ENCODE data around the gene LCE2B. TPM values are rescaled to one million over a fixed set of nuclear protein-coding genes. Genes with fewer than 3 reads are reported as not detected.
"Not testable (repeated sequence)": the region's sequence is repeated elsewhere in the genome, so short reads cannot be mapped to it uniquely, and the experiment has no call there.

Gene LCE2B
- total RNA-seq, 1 experiment from 2014 or later: not detected

DNA sequence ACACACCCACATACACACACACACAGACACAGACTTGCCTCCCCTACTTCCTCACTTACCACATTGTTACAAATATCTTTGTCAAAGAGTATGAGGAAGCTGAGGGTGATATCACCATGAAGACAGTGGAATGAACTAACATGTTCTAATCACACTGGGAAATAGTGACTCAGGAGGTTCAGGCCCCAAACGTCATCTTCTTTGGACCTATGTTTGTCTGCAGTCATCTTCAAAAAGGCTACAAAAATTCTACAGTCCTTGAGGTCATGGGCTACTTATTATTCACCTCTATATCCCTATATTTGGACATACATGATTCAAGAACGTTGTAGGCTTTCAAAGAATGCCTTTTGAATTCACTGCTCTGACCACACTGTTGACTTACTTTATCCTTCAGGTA lies 12.9 kb upstream of the LCE2B start:
- CTCF ChIA-PET: no interaction called here
- no TSS peak for BruUV-seq (replicated peaks)
- in situ Hi-C loops (cut with HindIII; ENCODE audit: low pct_unique_long_range_greater_than_20kb, low sequenced_read_pairs): no loop called here
- intact Hi-C loops (cut with micrococcal nuclease; ENCODE audit: unreplicated experiment): no loop called here
- POLR2A ChIA-PET: no interaction called here
- Histone ChIP-seq H3K9me3 (ENCODE audit: control insufficient read depth, insufficient read depth, low read depth, low read length) (no peaks in the 10 kb centered on the region), H3K27ac (ENCODE audit: low read length) (no peak overlapping the region), H3K4me3 (ENCODE audit: low read depth in 2 of 2, low read length in 2 of 2) (no peak overlapping the region), H3K4me1 (ENCODE audit: control insufficient read depth, insufficient read depth, low read length) (no peaks in the 10 kb centered on the region), H3K27me3 (ENCODE audit: control insufficient read depth, insufficient read depth, low read length) (0 out of 2 replicates have a peak, but pooled peaks cover 4% of the 10 kb centered on the region), H3K36me3 (ENCODE audit: control insufficient read depth, insufficient read depth, low read length) (no peaks in the 10 kb centered on the region)
- ATAC-seq: no peak
- no peak for DNase-seq (ENCODE audit: low read depth, low spot score)
- TF ChIP-seq, protein P1, sequence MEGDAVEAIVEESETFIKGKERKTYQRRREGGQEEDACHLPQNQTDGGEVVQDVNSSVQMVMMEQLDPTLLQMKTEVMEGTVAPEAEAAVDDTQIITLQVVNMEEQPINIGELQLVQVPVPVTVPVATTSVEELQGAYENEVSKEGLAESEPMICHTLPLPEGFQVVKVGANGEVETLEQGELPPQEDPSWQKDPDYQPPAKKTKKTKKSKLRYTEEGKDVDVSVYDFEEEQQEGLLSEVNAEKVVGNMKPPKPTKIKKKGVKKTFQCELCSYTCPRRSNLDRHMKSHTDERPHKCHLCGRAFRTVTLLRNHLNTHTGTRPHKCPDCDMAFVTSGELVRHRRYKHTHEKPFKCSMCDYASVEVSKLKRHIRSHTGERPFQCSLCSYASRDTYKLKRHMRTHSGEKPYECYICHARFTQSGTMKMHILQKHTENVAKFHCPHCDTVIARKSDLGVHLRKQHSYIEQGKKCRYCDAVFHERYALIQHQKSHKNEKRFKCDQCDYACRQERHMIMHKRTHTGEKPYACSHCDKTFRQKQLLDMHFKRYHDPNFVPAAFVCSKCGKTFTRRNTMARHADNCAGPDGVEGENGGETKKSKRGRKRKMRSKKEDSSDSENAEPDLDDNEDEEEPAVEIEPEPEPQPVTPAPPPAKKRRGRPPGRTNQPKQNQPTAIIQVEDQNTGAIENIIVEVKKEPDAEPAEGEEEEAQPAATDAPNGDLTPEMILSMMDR (IDR thresholded peaks at IDR 0.05): no peak
- TF ChIP-seq POLR2AphosphoS5 (IDR thresholded peaks at IDR 0.05; ENCODE audit: low read depth, low read length) (no peak), TCF7L2 (IDR thresholded peaks at IDR 0.05; ENCODE audit: low read depth, low read length) (no peak), SIN3A (IDR thresholded peaks at IDR 0.05; ENCODE audit: borderline replicate concordance, insufficient read depth, low read depth, low read length) (no peak)
- TF ChIP-seq, protein P2, sequence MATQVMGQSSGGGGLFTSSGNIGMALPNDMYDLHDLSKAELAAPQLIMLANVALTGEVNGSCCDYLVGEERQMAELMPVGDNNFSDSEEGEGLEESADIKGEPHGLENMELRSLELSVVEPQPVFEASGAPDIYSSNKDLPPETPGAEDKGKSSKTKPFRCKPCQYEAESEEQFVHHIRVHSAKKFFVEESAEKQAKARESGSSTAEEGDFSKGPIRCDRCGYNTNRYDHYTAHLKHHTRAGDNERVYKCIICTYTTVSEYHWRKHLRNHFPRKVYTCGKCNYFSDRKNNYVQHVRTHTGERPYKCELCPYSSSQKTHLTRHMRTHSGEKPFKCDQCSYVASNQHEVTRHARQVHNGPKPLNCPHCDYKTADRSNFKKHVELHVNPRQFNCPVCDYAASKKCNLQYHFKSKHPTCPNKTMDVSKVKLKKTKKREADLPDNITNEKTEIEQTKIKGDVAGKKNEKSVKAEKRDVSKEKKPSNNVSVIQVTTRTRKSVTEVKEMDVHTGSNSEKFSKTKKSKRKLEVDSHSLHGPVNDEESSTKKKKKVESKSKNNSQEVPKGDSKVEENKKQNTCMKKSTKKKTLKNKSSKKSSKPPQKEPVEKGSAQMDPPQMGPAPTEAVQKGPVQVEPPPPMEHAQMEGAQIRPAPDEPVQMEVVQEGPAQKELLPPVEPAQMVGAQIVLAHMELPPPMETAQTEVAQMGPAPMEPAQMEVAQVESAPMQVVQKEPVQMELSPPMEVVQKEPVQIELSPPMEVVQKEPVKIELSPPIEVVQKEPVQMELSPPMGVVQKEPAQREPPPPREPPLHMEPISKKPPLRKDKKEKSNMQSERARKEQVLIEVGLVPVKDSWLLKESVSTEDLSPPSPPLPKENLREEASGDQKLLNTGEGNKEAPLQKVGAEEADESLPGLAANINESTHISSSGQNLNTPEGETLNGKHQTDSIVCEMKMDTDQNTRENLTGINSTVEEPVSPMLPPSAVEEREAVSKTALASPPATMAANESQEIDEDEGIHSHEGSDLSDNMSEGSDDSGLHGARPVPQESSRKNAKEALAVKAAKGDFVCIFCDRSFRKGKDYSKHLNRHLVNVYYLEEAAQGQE (IDR thresholded peaks at IDR 0.05; ENCODE audit: insufficient read depth in 1 of 2, low read depth in 2 of 2, low read length in 1 of 2): no peak

DNA sequence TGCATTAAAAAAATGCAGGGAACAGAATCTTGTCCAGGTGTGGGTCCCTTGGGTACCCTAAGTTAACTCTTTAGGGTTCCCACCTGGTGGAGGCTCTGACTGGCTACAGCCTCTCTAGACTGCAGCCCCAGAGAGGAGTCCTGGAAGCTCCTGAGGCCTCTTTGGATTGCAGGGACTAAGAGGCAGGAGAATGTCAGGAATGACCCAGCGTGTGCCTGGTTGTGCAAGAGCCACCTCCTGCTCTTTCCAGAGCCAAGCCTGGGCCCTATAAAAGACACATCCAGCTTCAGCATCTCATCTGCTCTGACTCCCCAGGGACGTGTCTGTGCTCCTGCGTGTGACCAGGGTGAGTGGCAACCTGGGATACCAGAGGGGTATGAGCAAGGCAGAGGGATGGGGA lies 10.9 kb upstream of the LCE2B start, which contains the start of gene LCE2C:
Gene LCE2C (plus strand): TSS at position 297 of the 400 bp plus-strand sequence. CDS start 737 bp downstream, outside the sequence.
- ATAC-seq; intact Hi-C loops (cut with micrococcal nuclease; ENCODE audit: unreplicated experiment); H3K27ac ChIP-seq (ENCODE audit: low read length); H3K4me3 ChIP-seq (ENCODE audit: low read depth in 2 of 2, low read length in 2 of 2); POLR2A ChIA-PET; H3K9me3 ChIP-seq (ENCODE audit: control insufficient read depth, insufficient read depth, low read depth, low read length); BruUV-seq (replicated peaks); in situ Hi-C loops (cut with HindIII; ENCODE audit: low pct_unique_long_range_greater_than_20kb, low sequenced_read_pairs); H3K4me1 ChIP-seq (ENCODE audit: control insufficient read depth, insufficient read depth, low read length); DNase-seq (ENCODE audit: low read depth, low spot score); H3K27me3 ChIP-seq (ENCODE audit: control insufficient read depth, insufficient read depth, low read length); H3K36me3 ChIP-seq (ENCODE audit: control insufficient read depth, insufficient read depth, low read length); CTCF ChIA-PET: not testable (repeated sequence)

DNA sequence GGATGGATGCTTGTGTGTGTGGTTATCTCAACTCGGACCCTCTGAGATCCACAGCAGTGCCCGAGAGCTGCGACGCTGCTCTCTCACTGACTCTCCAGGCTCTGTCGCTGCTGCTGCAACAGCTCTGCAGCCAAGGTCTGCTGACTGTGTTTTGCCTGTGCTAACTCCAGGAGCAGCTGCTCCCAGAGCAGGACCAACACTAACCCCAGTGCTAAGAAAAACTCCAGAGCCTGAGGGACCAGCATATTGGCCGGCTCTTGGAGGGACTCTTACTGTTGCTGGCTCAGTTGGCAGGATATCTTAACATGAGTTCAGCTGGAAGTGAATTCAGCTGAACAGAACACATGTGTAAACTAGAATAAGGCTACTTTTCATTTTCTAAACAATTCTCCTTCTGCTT lies 6.5 kb upstream of the LCE2B start:
- POLR2A ChIA-PET: no interaction called here
- in situ Hi-C loops (cut with HindIII; ENCODE audit: low pct_unique_long_range_greater_than_20kb, low sequenced_read_pairs): no loop called here
- no peaks in the 10 kb centered on the region for H3K9me3 ChIP-seq (ENCODE audit: control insufficient read depth, insufficient read depth, low read depth, low read length)
- ATAC-seq (no peak), DNase-seq (ENCODE audit: low read depth, low spot score) (no peak)
- peaks cover 9% of the 10 kb centered on the region; the same call in 1 of the 2 replicates for H3K27me3 ChIP-seq (ENCODE audit: control insufficient read depth, insufficient read depth, low read length)
- CTCF ChIA-PET: no interaction called here
- H3K4me1 ChIP-seq (ENCODE audit: control insufficient read depth, insufficient read depth, low read length): no peaks in the 10 kb centered on the region
- TF ChIP-seq, protein P2 (IDR thresholded peaks at IDR 0.05; ENCODE audit: insufficient read depth in 1 of 2, low read depth in 2 of 2, low read length in 1 of 2): no peak
- no peak for TF ChIP-seq POLR2AphosphoS5 (IDR thresholded peaks at IDR 0.05; ENCODE audit: low read depth, low read length)
- no peak for TF ChIP-seq TCF7L2 (IDR thresholded peaks at IDR 0.05; ENCODE audit: low read depth, low read length)
- TF ChIP-seq, protein P1 (IDR thresholded peaks at IDR 0.05): no peak
- H3K4me3 ChIP-seq (ENCODE audit: low read depth in 2 of 2, low read length in 2 of 2): no peak overlapping the region
- BruUV-seq (replicated peaks): no TSS peak
- H3K36me3 ChIP-seq (ENCODE audit: control insufficient read depth, insufficient read depth, low read length): no peaks in the 10 kb centered on the region
- intact Hi-C loops (cut with micrococcal nuclease; ENCODE audit: unreplicated experiment): no loop called here
- no peak overlapping the region for H3K27ac ChIP-seq (ENCODE audit: low read length)

Measured in Panc1 (cell line).